ENCODE results near the gene RSPRY1. TPM values are rescaled to one million over a fixed set of nuclear protein-coding genes. Genes with fewer than 3 reads are reported as not detected.

Gene RSPRY1
- total RNA-seq, 6 experiments from 2014 or later: 38.8 to 51.9 (median 47.7) TPM

GRCh38 chr16:57276596-57276995 is 90.5 kb downstream of the RSPRY1 start:
- no peaks in the 10 kb centered on the region for H3K9me3 Mint-ChIP-seq
- H3K4me1 Mint-ChIP-seq (ENCODE audit: low read depth): peaks cover 36% of the 10 kb centered on the region
- no peaks in the 10 kb centered on the region for H3K36me3 Mint-ChIP-seq (ENCODE audit: low read depth)
- no peak overlapping the region for H3K4me3 Mint-ChIP-seq
- peak overlapping the region; percentile 81; the same call in 1 of the 2 replicates for H3K27ac Mint-ChIP-seq
- TF ChIP-seq CTCF (IDR thresholded peaks at IDR 0.05): no peak
- peaks cover 12% of the 10 kb centered on the region for H3K27me3 Mint-ChIP-seq (ENCODE audit: insufficient read depth)
- DNase-seq: no peak

GRCh38 chr16:57277586-57277985 is 91.5 kb downstream of the RSPRY1 start:
- H3K4me3 Mint-ChIP-seq: peak overlapping the region; percentile 73
- H3K4me1 Mint-ChIP-seq (ENCODE audit: low read depth): peaks cover 36% of the 10 kb centered on the region
- no peaks in the 10 kb centered on the region for H3K9me3 Mint-ChIP-seq
- H3K27me3 Mint-ChIP-seq (ENCODE audit: insufficient read depth): peaks cover 19% of the 10 kb centered on the region
- peak overlapping the region; percentile 81 for H3K27ac Mint-ChIP-seq
- DNase-seq: peak; percentile 73
- no peak for TF ChIP-seq CTCF (IDR thresholded peaks at IDR 0.05)
- no peaks in the 10 kb centered on the region for H3K36me3 Mint-ChIP-seq (ENCODE audit: low read depth)

- Mint-ChIP-seq H3K36me3 (ENCODE audit: low read depth) (no peaks in the 10 kb centered on the region), H3K27ac (no peak overlapping the region), H3K27me3 (ENCODE audit: insufficient read depth) (peaks cover 28% of the 10 kb centered on the region), H3K4me3 (no peak overlapping the region), H3K4me1 (ENCODE audit: low read depth) (peaks cover 36% of the 10 kb centered on the region), H3K9me3 (no peaks in the 10 kb centered on the region)
- no peak for TF ChIP-seq CTCF (IDR thresholded peaks at IDR 0.05)
- DNase-seq: no peak
Measured at GRCh38 chr16:57278494-57278893, 92.4 kb downstream of the RSPRY1 start.

- TF ChIP-seq CTCF (IDR thresholded peaks at IDR 0.05): no peak
- H3K36me3 Mint-ChIP-seq (ENCODE audit: low read depth): no peaks in the 10 kb centered on the region
- H3K9me3 Mint-ChIP-seq: no peaks in the 10 kb centered on the region
- H3K4me3 Mint-ChIP-seq: no peak overlapping the region
- peaks cover 36% of the 10 kb centered on the region for H3K4me1 Mint-ChIP-seq (ENCODE audit: low read depth)
- H3K27ac Mint-ChIP-seq: no peak overlapping the region
- peaks cover 29% of the 10 kb centered on the region for H3K27me3 Mint-ChIP-seq (ENCODE audit: insufficient read depth)
- no peak for DNase-seq
Measured at GRCh38 chr16:57279780-57280638, 93.9 kb downstream of the RSPRY1 start.

- no peak for DNase-seq
- no peaks in the 10 kb centered on the region for H3K36me3 Mint-ChIP-seq (ENCODE audit: low read depth)
- H3K27ac Mint-ChIP-seq: no peak overlapping the region
- no peaks in the 10 kb centered on the region for H3K9me3 Mint-ChIP-seq
- H3K27me3 Mint-ChIP-seq (ENCODE audit: insufficient read depth): peaks cover 29% of the 10 kb centered on the region
- H3K4me3 Mint-ChIP-seq: no peak overlapping the region
- no peak for TF ChIP-seq CTCF (IDR thresholded peaks at IDR 0.05)
- peaks cover 30% of the 10 kb centered on the region for H3K4me1 Mint-ChIP-seq (ENCODE audit: low read depth)
Measured at GRCh38 chr16:57281791-57282190, 95.7 kb downstream of the RSPRY1 start.

Measured in HFFc6 (cell line).